Astrocyte (in vitro differentiated cells and primary cell): Measurements from ENCODE around the gene PSD.

Experiments used
- CTCF ChIP-seq: IDR thresholded peaks from 2 replicates; pipeline ENCODE4 v1.5.1; 2011; ENCODE audit warnings: low read depth, mild to moderate bottlenecking, inconsistent platforms, low read length, moderate library complexity; ENCODE audit not compliant: insufficient read depth
- EZH2 ChIP-seq: IDR thresholded peaks from 2 replicates; pipeline ENCODE4 v1.6.1; 2012; ENCODE audit warnings: mild to moderate bottlenecking, low read length, inconsistent platforms; ENCODE audit not compliant: insufficient read depth

- TF ChIP-seq CTCF = no peak
- no peak for TF ChIP-seq EZH2
Measured at GRCh38 chr10:102382871-102383270, 35.7 kb downstream of the PSD start.
